Measurements from ENCODE around the gene LCA5.
"Not testable (repeated sequence)": the region's sequence is repeated elsewhere in the genome, so short reads cannot be mapped to it uniquely, and the experiment has no call there.

DNA sequence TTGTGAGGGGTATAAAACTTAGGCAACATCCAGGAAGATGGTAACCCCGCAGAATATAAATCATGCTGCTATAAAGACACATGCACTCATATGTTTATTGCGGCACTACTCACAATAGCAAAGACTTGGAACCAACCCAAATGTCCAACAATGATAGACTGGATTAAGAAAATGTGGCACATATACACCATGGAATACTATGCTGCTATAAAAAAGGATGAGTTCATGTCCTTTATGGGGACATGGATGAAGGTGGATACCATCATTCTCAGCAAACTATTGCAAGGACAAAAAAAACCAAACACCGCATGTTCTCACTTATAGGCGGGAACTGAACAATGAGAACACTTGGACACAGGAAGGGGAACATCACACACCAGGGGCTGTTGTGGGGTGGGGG is 7.7 kb downstream of the LCA5 start:
- TF ChIP-seq, protein P1, sequence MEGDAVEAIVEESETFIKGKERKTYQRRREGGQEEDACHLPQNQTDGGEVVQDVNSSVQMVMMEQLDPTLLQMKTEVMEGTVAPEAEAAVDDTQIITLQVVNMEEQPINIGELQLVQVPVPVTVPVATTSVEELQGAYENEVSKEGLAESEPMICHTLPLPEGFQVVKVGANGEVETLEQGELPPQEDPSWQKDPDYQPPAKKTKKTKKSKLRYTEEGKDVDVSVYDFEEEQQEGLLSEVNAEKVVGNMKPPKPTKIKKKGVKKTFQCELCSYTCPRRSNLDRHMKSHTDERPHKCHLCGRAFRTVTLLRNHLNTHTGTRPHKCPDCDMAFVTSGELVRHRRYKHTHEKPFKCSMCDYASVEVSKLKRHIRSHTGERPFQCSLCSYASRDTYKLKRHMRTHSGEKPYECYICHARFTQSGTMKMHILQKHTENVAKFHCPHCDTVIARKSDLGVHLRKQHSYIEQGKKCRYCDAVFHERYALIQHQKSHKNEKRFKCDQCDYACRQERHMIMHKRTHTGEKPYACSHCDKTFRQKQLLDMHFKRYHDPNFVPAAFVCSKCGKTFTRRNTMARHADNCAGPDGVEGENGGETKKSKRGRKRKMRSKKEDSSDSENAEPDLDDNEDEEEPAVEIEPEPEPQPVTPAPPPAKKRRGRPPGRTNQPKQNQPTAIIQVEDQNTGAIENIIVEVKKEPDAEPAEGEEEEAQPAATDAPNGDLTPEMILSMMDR (IDR thresholded peaks at IDR 0.05), result not testable (repeated sequence)
- not testable (repeated sequence) for TF ChIP-seq POLR2A, POLR2AphosphoS5 (IDR thresholded peaks at IDR 0.05)
